Tibial artery (tissue), 4 donors: ENCODE measurements around the gene GPR42.

ENCODE experiments used
- DNase-seq, 2 donors: peaks; one replicate each; pipeline ENCODE4 v3.0.0-alpha.2; 2019
- H3K27ac ChIP-seq, 2 donors: fragments of 200-600 bp; sonication (generic) in 1 of 2; 1 replicate in 1 of 2; 2 replicates in 1 of 2; pipeline ENCODE4 v1.5.1; 2018 to 2019; ENCODE audit warnings: mild to moderate bottlenecking in 1 of 2
- H3K27me3 ChIP-seq, 2 donors: fragments of 200-600 bp; sonication (generic) in 1 of 2; one replicate each; pipeline versions ENCODE4 v1.5.1 to v1.6.0; 2016 to 2019
- H3K36me3 ChIP-seq, 3 donors: fragments of 200-600 bp; sonication (generic) in 2 of 3; one replicate each; pipeline ENCODE4 v1.5.1; 2016 to 2019; ENCODE audit warnings: mild to moderate bottlenecking in 2 of 3
- H3K4me1 ChIP-seq, 4 donors: fragments of 200-600 bp; sonication (generic) in 2 of 4; 1 replicate in 3 of 4; 2 replicates in 1 of 4; pipeline ENCODE4 v1.5.1; 2016 to 2019
- H3K4me3 ChIP-seq, 2 donors: fragments of 200-600 bp; sonication (generic) in 1 of 2; 1 replicate in 1 of 2; 2 replicates in 1 of 2; pipeline ENCODE4 v1.5.1; 2018 to 2019; ENCODE audit warnings: mild to moderate bottlenecking in 2 of 2
- H3K9me3 ChIP-seq, 3 donors: fragments of 200-600 bp; sonication (generic) in 1 of 3; one replicate each; pipeline ENCODE4 v1.5.1; 2016 to 2019
- intact Hi-C: fragments of 100-400 bp; cut with DNase I; formaldehyde crosslinking; loops from one replicate; pipeline ENCODE4 v1.15.0; 2023; ENCODE audit warnings: low total_unique reads
- TF ChIP-seq, protein P1 (sequence below), 2 experiments: fragments of 200-600 bp in 1 of 2; fragments of 450-650 bp in 1 of 2; IDR thresholded peaks; one replicate each; pipeline ENCODE4 v1.5.1; 2017 to 2019; ENCODE audit warnings: antibody characterized with exemption in 2 of 2, mild to moderate bottlenecking in 1 of 2, moderate library complexity in 1 of 2

GPR42 gene

DNA sequence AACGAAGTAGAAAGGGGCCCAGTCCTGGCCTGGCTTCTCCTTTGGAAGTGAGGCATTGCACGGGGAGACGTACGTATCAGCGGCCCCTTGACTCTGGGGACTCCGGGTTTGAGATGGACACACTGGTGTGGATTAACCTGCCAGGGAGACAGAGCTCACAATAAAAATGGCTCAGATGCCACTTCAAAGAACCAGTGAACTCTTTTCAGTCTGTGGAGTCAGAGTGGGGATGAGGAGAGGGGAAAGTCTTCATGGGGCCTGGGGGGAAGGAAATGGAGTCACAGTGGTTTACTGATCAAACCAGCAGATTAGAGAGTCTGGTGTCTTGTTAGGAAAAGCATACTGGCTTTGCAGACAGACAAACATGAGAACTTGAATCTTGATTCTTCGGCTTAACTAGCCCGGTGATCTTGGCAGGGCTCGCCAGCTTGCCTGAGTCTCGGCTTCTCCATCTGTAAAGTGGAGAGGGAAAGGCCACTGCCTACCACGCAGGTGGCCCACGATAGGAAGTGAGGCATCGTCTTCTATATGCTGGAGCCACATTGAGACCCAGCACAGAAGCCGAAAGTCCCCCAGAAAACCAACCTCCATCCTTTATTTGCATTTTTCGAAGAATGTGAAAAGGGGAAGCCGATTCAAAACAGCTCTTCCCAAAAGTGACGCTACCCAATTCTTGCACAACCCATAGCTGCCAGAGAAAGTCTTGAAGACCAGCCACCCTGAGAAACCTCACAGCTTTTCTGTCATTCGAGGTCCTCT lies 23.5 kb upstream of the GPR42 start, which contains the start of gene FFAR1:
Gene FFAR1 (plus strand): TSS at position 732 of the 759 bp plus-strand sequence. CDS start 3,650 bp downstream, outside the sequence.
- Histone ChIP-seq H3K4me3 (no peak within 1 kb of the TSS), H3K4me1 (no peaks in the 10 kb centered on the region), H3K27me3 (peaks cover 0 to 34% of the 10 kb centered on the region in 2 donors), H3K36me3 (no peaks in the 10 kb centered on the region), H3K9me3 (no peaks in the 10 kb centered on the region), H3K27ac (no peak within 1 kb of the TSS)
- intact Hi-C loops, result no loop called here
- peak; percentile 29 to 48 for DNase-seq
- TF ChIP-seq, protein P1, sequence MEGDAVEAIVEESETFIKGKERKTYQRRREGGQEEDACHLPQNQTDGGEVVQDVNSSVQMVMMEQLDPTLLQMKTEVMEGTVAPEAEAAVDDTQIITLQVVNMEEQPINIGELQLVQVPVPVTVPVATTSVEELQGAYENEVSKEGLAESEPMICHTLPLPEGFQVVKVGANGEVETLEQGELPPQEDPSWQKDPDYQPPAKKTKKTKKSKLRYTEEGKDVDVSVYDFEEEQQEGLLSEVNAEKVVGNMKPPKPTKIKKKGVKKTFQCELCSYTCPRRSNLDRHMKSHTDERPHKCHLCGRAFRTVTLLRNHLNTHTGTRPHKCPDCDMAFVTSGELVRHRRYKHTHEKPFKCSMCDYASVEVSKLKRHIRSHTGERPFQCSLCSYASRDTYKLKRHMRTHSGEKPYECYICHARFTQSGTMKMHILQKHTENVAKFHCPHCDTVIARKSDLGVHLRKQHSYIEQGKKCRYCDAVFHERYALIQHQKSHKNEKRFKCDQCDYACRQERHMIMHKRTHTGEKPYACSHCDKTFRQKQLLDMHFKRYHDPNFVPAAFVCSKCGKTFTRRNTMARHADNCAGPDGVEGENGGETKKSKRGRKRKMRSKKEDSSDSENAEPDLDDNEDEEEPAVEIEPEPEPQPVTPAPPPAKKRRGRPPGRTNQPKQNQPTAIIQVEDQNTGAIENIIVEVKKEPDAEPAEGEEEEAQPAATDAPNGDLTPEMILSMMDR (IDR thresholded peaks at IDR 0.05), result no peak

DNA sequence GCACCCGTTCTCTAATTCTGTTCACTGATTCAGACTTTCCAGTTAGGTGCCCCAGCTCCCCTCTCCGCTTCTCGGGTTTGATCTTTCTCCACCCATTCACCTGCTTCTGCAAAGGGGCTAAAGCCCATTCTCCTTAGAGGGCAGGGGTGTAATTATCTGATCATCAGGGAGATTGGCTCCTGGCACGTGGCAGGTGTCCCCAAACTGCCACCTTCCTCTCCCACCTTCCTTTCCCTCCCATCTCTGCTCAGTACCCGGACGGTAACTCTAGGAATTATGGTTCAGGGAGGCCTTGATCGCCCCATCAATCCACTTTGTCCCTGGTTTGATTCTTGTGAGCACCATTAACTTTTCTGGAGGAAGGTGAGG lies 23.0 kb upstream of the GPR42 start:
- H3K9me3 ChIP-seq, result no peaks in the 10 kb centered on the region
- H3K4me1 ChIP-seq, result no peaks in the 10 kb centered on the region
- intact Hi-C loops, result no loop called here
- TF ChIP-seq, protein P1 (IDR thresholded peaks at IDR 0.05), result no peak
- H3K27ac ChIP-seq, result no peak overlapping the region
- H3K36me3 ChIP-seq, result no peaks in the 10 kb centered on the region
- no peak for DNase-seq
- H3K27me3 ChIP-seq, result peaks cover 0 to 37% of the 10 kb centered on the region in 2 donors
- H3K4me3 ChIP-seq, result no peak overlapping the region

DNA sequence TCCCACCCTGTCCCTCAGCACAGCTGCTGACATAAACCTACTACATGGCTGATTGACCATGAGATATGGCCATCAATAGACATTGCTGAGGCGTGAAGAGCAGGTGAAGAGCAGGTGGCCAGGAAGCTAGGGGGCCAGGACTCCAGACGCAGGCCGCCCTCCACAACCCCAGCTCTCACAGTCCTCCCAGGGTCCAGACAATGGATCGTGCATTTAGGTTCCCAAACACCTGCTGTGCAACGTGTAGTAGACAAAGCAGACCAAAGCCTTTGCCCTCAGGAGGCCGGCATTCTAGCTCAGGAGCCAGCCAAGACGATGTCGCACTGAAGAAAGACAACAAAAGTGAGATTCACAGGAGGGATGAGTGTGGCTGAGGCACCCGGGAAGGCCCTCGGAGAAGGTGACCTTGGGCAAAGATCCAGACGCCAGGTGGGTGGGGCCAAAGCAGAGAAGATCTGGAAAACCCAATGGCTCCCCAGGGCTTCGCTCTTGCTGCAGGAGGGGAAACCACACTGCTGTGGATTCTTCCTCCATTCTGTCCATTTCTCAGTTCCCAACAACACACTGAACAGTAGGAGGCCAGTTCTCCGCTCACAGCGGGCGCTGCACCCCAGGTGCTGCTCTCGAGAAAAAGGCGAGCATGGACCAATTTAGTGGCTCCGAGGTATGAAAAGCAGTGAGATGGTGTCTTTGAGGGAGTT lies 21.8 kb upstream of the GPR42 start:
- peak in 1 of 2 donors; percentile 40 for DNase-seq
- intact Hi-C loops, result no loop called here
- Histone ChIP-seq H3K4me3 (no peak overlapping the region), H3K4me1 (no peaks in the 10 kb centered on the region), H3K27me3 (peaks cover 0 to 42% of the 10 kb centered on the region in 2 donors), H3K36me3 (no peaks in the 10 kb centered on the region), H3K27ac (no peak overlapping the region), H3K9me3 (no peaks in the 10 kb centered on the region)
- TF ChIP-seq, protein P1 (IDR thresholded peaks at IDR 0.05), result no peak

DNA sequence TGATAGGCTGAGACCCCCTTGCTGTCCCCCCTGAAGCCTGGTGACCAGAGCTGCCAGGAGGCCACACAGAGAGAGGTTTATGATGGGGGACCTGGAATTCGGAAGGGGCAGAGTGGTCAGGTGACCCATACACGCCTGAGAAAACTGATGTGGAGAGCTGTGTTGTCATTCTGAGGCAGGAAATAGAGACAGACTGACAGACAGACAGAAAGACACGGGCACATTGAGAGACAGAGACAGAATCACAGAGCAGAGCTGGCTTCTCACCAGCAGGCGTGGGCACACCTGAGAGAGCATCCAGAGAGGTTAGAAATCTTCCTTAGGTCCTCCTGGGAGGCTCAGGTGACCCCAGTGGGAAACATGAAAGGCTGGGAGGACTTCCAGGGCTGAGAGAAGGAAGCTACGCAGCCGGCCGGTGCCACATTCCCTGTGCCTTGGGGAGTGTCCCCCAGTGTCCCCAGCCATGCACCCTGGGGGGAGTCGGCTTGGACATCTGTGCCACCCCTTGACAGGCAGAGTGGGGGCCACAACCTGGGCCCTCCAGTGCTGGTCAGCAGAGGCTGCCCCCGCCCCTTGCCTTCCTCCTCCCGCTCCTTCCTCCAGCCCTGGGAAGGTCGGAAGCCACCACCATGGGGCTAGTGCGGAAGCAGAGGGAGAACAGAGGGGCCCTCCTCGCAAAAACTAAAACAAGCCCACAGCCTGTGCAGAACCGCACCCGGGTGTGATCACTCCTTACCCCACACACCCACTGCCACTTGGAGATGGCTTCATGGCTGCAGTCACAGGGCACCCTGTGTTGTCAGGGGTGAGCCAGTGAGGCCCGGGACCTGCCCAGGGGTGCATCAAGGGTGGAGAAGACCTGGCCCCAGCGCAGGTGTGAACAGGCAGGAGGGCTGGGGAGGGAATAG lies 21.0 kb upstream of the GPR42 start:
- TF ChIP-seq, protein P1 (IDR thresholded peaks at IDR 0.05), result no peak
- intact Hi-C loops, result no loop called here
- no peaks in the 10 kb centered on the region for H3K36me3 ChIP-seq
- H3K9me3 ChIP-seq, result no peaks in the 10 kb centered on the region
- DNase-seq, result peak in 1 of 2 donors; percentile 61
- peaks cover 0 to 42% of the 10 kb centered on the region in 2 donors for H3K27me3 ChIP-seq
- no peak overlapping the region for H3K4me3 ChIP-seq
- H3K4me1 ChIP-seq, result no peaks in the 10 kb centered on the region
- no peak overlapping the region for H3K27ac ChIP-seq

DNA sequence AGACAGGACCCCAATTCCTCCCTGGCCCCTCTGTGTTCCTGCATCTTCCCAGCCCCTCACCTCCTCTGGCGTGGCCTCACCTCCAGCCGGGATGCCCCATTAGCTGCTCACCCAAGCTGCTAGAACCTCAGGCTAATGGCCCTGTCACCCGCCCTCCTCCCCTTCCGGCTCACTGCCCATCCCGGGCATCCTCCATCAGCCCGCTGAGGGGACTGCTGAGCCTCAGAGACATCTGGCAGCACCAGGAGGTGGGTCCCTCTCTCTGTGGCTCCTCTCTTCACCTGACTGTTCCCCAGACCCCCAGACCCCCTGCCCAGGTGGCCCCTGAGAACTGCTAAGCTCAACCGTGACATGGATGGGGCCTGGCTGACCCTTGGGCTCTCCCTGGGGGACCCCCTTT lies 20.3 kb upstream of the GPR42 start:
- no peaks in the 10 kb centered on the region for H3K36me3 ChIP-seq
- intact Hi-C loops, result no loop called here
- H3K9me3 ChIP-seq, result no peaks in the 10 kb centered on the region
- DNase-seq, result peak in 1 of 2 donors; percentile 41
- H3K4me1 ChIP-seq, result no peaks in the 10 kb centered on the region
- H3K27me3 ChIP-seq, result peaks cover 0 to 46% of the 10 kb centered on the region in 2 donors
- TF ChIP-seq, protein P1 (IDR thresholded peaks at IDR 0.05), result no peak
- H3K4me3 ChIP-seq, result no peak overlapping the region
- no peak overlapping the region for H3K27ac ChIP-seq
